Measurements from ENCODE around the gene TIPARP.
A peak's percentile ranks its signal among the peaks of the same experiment; 100 is the strongest.

The TIPARP gene

DNA sequence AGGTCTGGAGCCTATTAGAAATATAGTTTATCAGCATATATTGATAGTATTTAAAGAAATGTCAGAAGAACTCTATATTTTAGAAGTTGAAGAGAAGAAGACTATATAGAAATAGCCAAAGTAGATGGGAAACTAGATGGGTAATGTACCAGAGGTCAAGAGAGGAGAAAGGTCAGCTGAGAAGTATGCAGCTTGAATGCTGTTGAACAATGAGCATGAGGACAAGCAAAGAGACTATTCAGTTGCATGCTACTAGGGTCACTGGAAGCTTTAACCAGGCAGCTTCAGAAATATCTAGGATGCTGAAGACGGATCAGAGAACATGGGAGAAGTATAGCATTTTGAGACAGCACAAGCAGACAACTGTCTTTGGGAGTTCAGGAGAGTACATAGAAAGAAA is 19.6 kb upstream of the TIPARP start:
- H2AFZ ChIP-seq (ENCODE audit: low read length), result no peak overlapping the region
- H3K4me2 ChIP-seq (ENCODE audit: low read depth, low read length), result no peak overlapping the region
- TF ChIP-seq EZH2phosphoT487 (IDR thresholded peaks at IDR 0.05; ENCODE audit: low read length) (no peak), EZH2 (optimal IDR thresholded peaks at IDR 0.05; ENCODE audit: low read depth, low read length) (no peak), CTCF (IDR thresholded peaks at IDR 0.05; ENCODE audit: low read length) (no peak)
- H3K4me1 ChIP-seq (ENCODE audit: low read length), result peaks cover 13% of the 10 kb centered on the region
- no peaks in the 10 kb centered on the region for H4K20me1 ChIP-seq (ENCODE audit: insufficient read depth, low read length)
- no peaks in the 10 kb centered on the region for H3K27me3 ChIP-seq (replicated peaks; ENCODE audit: insufficient read depth, low read length)
- H3K36me3 ChIP-seq (replicated peaks; ENCODE audit: insufficient read depth, low read length), result no peaks in the 10 kb centered on the region
- no peaks in the 10 kb centered on the region for H3K9me2 ChIP-seq (replicated peaks; ENCODE audit: insufficient read depth, low read length)
- no peaks in the 10 kb centered on the region for H3F3A ChIP-seq (ENCODE audit: insufficient read depth, low read length)
- no peak overlapping the region for H3K9ac ChIP-seq (ENCODE audit: low read length)
- H3K27ac ChIP-seq (ENCODE audit: low read length), result no peak overlapping the region
- H3K4me3 ChIP-seq (ENCODE audit: low read length), result no peak overlapping the region
- H3K79me2 ChIP-seq (ENCODE audit: low read length), result no peaks in the 10 kb centered on the region
- DNase-seq, result peak; percentile 4
- H3K9me3 ChIP-seq (replicated peaks; ENCODE audit: insufficient read depth, low read length), result no peaks in the 10 kb centered on the region

GRCh38 chr3:156655819-156656550 is 18.4 kb upstream of the TIPARP start:
- Histone ChIP-seq H3K4me1 (ENCODE audit: low read length) (peaks cover 13% of the 10 kb centered on the region), H3K4me2 (ENCODE audit: low read depth, low read length) (0 out of 2 replicates have a peak overlapping the region, but pooled peaks have one; percentile 2)

GRCh38 chr3:156657440-156657839 is 16.9 kb upstream of the TIPARP start:
- Histone ChIP-seq H3K79me2 (ENCODE audit: low read length) (no peaks in the 10 kb centered on the region), H3K9me3 (replicated peaks; ENCODE audit: insufficient read depth, low read length) (no peaks in the 10 kb centered on the region), H3K4me3 (ENCODE audit: low read length) (no peak overlapping the region), H3K9ac (ENCODE audit: low read length) (no peak overlapping the region), H2AFZ (ENCODE audit: low read length) (no peak overlapping the region), H3K9me2 (replicated peaks; ENCODE audit: insufficient read depth, low read length) (no peaks in the 10 kb centered on the region), H3F3A (ENCODE audit: insufficient read depth, low read length) (no peaks in the 10 kb centered on the region), H3K27me3 (replicated peaks; ENCODE audit: insufficient read depth, low read length) (no peaks in the 10 kb centered on the region), H3K27ac (ENCODE audit: low read length) (no peak overlapping the region), H3K4me2 (ENCODE audit: low read depth, low read length) (no peak overlapping the region), H4K20me1 (ENCODE audit: insufficient read depth, low read length) (no peaks in the 10 kb centered on the region), H3K4me1 (ENCODE audit: low read length) (peaks cover 16% of the 10 kb centered on the region), H3K36me3 (replicated peaks; ENCODE audit: insufficient read depth, low read length) (no peaks in the 10 kb centered on the region)
- no peak for TF ChIP-seq CTCF (IDR thresholded peaks at IDR 0.05; ENCODE audit: low read length)
- TF ChIP-seq EZH2 (optimal IDR thresholded peaks at IDR 0.05; ENCODE audit: low read depth, low read length), result no peak
- no peak for TF ChIP-seq EZH2phosphoT487 (IDR thresholded peaks at IDR 0.05; ENCODE audit: low read length)
- DNase-seq, result no peak

More at GRCh38 chr3:156655819-156656550, 18.4 kb upstream of the TIPARP start:
- no peaks in the 10 kb centered on the region for H4K20me1 ChIP-seq (ENCODE audit: insufficient read depth, low read length)
- H3K9ac ChIP-seq (ENCODE audit: low read length), result no peak overlapping the region
- no peak overlapping the region for H3K27ac ChIP-seq (ENCODE audit: low read length)
- H3K79me2 ChIP-seq (ENCODE audit: low read length), result no peaks in the 10 kb centered on the region
- H3K36me3 ChIP-seq (replicated peaks; ENCODE audit: insufficient read depth, low read length), result no peaks in the 10 kb centered on the region
- H3K9me3 ChIP-seq (replicated peaks; ENCODE audit: insufficient read depth, low read length), result no peaks in the 10 kb centered on the region
- H3F3A ChIP-seq (ENCODE audit: insufficient read depth, low read length), result no peaks in the 10 kb centered on the region
- H2AFZ ChIP-seq (ENCODE audit: low read length), result no peak overlapping the region
- no peaks in the 10 kb centered on the region for H3K9me2 ChIP-seq (replicated peaks; ENCODE audit: insufficient read depth, low read length)
- peak; percentile 9 for DNase-seq
- no peaks in the 10 kb centered on the region for H3K27me3 ChIP-seq (replicated peaks; ENCODE audit: insufficient read depth, low read length)
- TF ChIP-seq EZH2phosphoT487 (IDR thresholded peaks at IDR 0.05; ENCODE audit: low read length) (no peak), EZH2 (optimal IDR thresholded peaks at IDR 0.05; ENCODE audit: low read depth, low read length) (no peak), CTCF (IDR thresholded peaks at IDR 0.05; ENCODE audit: low read length) (no peak)
- no peak overlapping the region for H3K4me3 ChIP-seq (ENCODE audit: low read length)

All from MM.1S (cell line).